ENCODE results near the gene SORBS2.

GRCh38 chr4:185838104-185838452 is 26.1 kb upstream of the SORBS2 start:
- TF ChIP-seq MXI1 (IDR thresholded peaks at IDR 0.05; ENCODE audit: borderline replicate concordance, low read depth, low read length) = no peak
- TF ChIP-seq RAD21 (IDR thresholded peaks at IDR 0.05; ENCODE audit: low read length) = no peak
- TF ChIP-seq, protein P1, sequence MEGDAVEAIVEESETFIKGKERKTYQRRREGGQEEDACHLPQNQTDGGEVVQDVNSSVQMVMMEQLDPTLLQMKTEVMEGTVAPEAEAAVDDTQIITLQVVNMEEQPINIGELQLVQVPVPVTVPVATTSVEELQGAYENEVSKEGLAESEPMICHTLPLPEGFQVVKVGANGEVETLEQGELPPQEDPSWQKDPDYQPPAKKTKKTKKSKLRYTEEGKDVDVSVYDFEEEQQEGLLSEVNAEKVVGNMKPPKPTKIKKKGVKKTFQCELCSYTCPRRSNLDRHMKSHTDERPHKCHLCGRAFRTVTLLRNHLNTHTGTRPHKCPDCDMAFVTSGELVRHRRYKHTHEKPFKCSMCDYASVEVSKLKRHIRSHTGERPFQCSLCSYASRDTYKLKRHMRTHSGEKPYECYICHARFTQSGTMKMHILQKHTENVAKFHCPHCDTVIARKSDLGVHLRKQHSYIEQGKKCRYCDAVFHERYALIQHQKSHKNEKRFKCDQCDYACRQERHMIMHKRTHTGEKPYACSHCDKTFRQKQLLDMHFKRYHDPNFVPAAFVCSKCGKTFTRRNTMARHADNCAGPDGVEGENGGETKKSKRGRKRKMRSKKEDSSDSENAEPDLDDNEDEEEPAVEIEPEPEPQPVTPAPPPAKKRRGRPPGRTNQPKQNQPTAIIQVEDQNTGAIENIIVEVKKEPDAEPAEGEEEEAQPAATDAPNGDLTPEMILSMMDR (conservative IDR thresholded peaks at IDR 0.05; ENCODE audit: low read depth, low read length) = no peak
- no peak for TF ChIP-seq RCOR1 (IDR thresholded peaks at IDR 0.05; ENCODE audit: insufficient replicate concordance, low read length)
- TF ChIP-seq USF2 (IDR thresholded peaks at IDR 0.05; ENCODE audit: low read depth, low read length) = no peak
- no peak for TF ChIP-seq CHD1 (IDR thresholded peaks at IDR 0.05; ENCODE audit: low read depth, low read length)
- TF ChIP-seq FOS (IDR thresholded peaks at IDR 0.05; ENCODE audit: low read depth, low read length) = no peak
- no peak for TF ChIP-seq POLR2A (IDR thresholded peaks at IDR 0.05; ENCODE audit: low read depth, low read length)
- no peak for TF ChIP-seq CEBPB (IDR thresholded peaks at IDR 0.05; ENCODE audit: low read depth, low read length)
- TF ChIP-seq RFX5 (IDR thresholded peaks at IDR 0.05; ENCODE audit: low read depth, low read length) = no peak
- TF ChIP-seq, protein P2, sequence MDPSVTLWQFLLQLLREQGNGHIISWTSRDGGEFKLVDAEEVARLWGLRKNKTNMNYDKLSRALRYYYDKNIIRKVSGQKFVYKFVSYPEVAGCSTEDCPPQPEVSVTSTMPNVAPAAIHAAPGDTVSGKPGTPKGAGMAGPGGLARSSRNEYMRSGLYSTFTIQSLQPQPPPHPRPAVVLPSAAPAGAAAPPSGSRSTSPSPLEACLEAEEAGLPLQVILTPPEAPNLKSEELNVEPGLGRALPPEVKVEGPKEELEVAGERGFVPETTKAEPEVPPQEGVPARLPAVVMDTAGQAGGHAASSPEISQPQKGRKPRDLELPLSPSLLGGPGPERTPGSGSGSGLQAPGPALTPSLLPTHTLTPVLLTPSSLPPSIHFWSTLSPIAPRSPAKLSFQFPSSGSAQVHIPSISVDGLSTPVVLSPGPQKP (IDR thresholded peaks at IDR 0.05; ENCODE audit: borderline replicate concordance, low read depth, low read length) = no peak
- TF ChIP-seq MAFK (IDR thresholded peaks at IDR 0.05; ENCODE audit: low read depth, low read length) = no peak

All from IMR-90 (cell line).